ENCODE results near the gene JTB. TPM values are rescaled to one million over a fixed set of nuclear protein-coding genes. Genes with fewer than 3 reads are reported as not detected.
"Not testable (repeated sequence)": the region's sequence is repeated elsewhere in the genome, so short reads cannot be mapped to it uniquely, and the experiment has no call there.

JTB gene
- total RNA-seq, result 67.6 to 74.1 TPM (median 72.1 TPM) in 3 replicates

- peaks cover 28% of the 10 kb centered on the region for H3K4me1 Mint-ChIP-seq
- H3K27ac Mint-ChIP-seq, result peak within 1 kb of the TSS; percentile 97
- peaks cover 13% of the 10 kb centered on the region for H3K36me3 Mint-ChIP-seq
- DNase-seq (ENCODE audit: low spot score in 2 of 2, unreplicated experiment in 2 of 2), result peak; percentile 63 to 82
- no peak for TF ChIP-seq CTCF (IDR thresholded peaks at IDR 0.05; ENCODE audit: unreplicated experiment)
- no peaks in the 10 kb centered on the region for H3K27me3 Mint-ChIP-seq (ENCODE audit: low read depth)
- no peaks in the 10 kb centered on the region for H3K9me3 Mint-ChIP-seq
- peak within 1 kb of the TSS; percentile 97 for H3K4me3 Mint-ChIP-seq
Observed at GRCh38 chr1:153977250-153978240, at the start of gene JTB. Gene JTB (minus strand): TSS chr1:153977674. CDS start chr1:153977252, 422 bp downstream.

GRCh38 chr1:154019940-154020339 is 42.5 kb upstream of the JTB start:
- Mint-ChIP-seq H3K4me3 (no peak overlapping the region), H3K4me1 (peaks cover 7% of the 10 kb centered on the region), H3K9me3 (no peaks in the 10 kb centered on the region), H3K27me3 (ENCODE audit: low read depth) (no peaks in the 10 kb centered on the region), H3K36me3 (no peaks in the 10 kb centered on the region), H3K27ac (no peak overlapping the region)
- no peak for TF ChIP-seq CTCF (IDR thresholded peaks at IDR 0.05; ENCODE audit: unreplicated experiment)
- no peak for DNase-seq (ENCODE audit: low spot score in 2 of 2, unreplicated experiment in 2 of 2)

- H3K27ac Mint-ChIP-seq, result no peak overlapping the region
- H3K27me3 Mint-ChIP-seq (ENCODE audit: low read depth), result no peaks in the 10 kb centered on the region
- DNase-seq (ENCODE audit: low spot score in 2 of 2, unreplicated experiment in 2 of 2), result no peak
- no peak for TF ChIP-seq CTCF (IDR thresholded peaks at IDR 0.05; ENCODE audit: unreplicated experiment)
- H3K4me3 Mint-ChIP-seq, result no peak overlapping the region
- H3K9me3 Mint-ChIP-seq, result no peaks in the 10 kb centered on the region
- H3K36me3 Mint-ChIP-seq, result no peaks in the 10 kb centered on the region
- peaks cover 7% of the 10 kb centered on the region for H3K4me1 Mint-ChIP-seq
Observed at GRCh38 chr1:154019269-154019668, 41.8 kb upstream of the JTB start.

GRCh38 chr1:154014154-154014907 is 36.9 kb upstream of the JTB start:
- no peaks in the 10 kb centered on the region for H3K36me3 Mint-ChIP-seq
- H3K4me3 Mint-ChIP-seq, result no peak overlapping the region
- H3K27me3 Mint-ChIP-seq (ENCODE audit: low read depth), result no peaks in the 10 kb centered on the region
- H3K4me1 Mint-ChIP-seq, result peaks cover 9% of the 10 kb centered on the region
- no peak for TF ChIP-seq CTCF (IDR thresholded peaks at IDR 0.05; ENCODE audit: unreplicated experiment)
- H3K27ac Mint-ChIP-seq, result no peak overlapping the region
- H3K9me3 Mint-ChIP-seq, result no peaks in the 10 kb centered on the region
- DNase-seq (ENCODE audit: low spot score in 2 of 2, unreplicated experiment in 2 of 2), result no peak

- H3K36me3 Mint-ChIP-seq; DNase-seq (ENCODE audit: low spot score in 2 of 2, unreplicated experiment in 2 of 2); H3K4me1 Mint-ChIP-seq; H3K9me3 Mint-ChIP-seq; H3K27ac Mint-ChIP-seq; H3K27me3 Mint-ChIP-seq (ENCODE audit: low read depth); H3K4me3 Mint-ChIP-seq: not testable (repeated sequence)
Observed at GRCh38 chr1:154012543-154012942, 35.1 kb upstream of the JTB start.

- no peak for DNase-seq (ENCODE audit: low spot score in 2 of 2, unreplicated experiment in 2 of 2)
- no peaks in the 10 kb centered on the region for H3K27me3 Mint-ChIP-seq (ENCODE audit: low read depth)
- no peaks in the 10 kb centered on the region for H3K36me3 Mint-ChIP-seq
- no peaks in the 10 kb centered on the region for H3K9me3 Mint-ChIP-seq
- peaks cover 2% of the 10 kb centered on the region for H3K4me1 Mint-ChIP-seq
- TF ChIP-seq CTCF (IDR thresholded peaks at IDR 0.05; ENCODE audit: unreplicated experiment), result no peak
- H3K27ac Mint-ChIP-seq, result no peak overlapping the region
- H3K4me3 Mint-ChIP-seq, result no peak overlapping the region
Observed at GRCh38 chr1:154012129-154012528, 34.7 kb upstream of the JTB start.

Data from mesothelial cell of epicardium (in vitro differentiated cells).